LNCAP (cell line): ENCODE data around the gene SPOPL.

Experiments
- TF ChIP-seq, protein P1 (sequence below): fragments of 450-650 bp; IDR thresholded peaks from 2 replicates; pipeline ENCODE4 v1.5.1; 2017; ENCODE audit warnings: mild to moderate bottlenecking

SPOPL gene

DNA sequence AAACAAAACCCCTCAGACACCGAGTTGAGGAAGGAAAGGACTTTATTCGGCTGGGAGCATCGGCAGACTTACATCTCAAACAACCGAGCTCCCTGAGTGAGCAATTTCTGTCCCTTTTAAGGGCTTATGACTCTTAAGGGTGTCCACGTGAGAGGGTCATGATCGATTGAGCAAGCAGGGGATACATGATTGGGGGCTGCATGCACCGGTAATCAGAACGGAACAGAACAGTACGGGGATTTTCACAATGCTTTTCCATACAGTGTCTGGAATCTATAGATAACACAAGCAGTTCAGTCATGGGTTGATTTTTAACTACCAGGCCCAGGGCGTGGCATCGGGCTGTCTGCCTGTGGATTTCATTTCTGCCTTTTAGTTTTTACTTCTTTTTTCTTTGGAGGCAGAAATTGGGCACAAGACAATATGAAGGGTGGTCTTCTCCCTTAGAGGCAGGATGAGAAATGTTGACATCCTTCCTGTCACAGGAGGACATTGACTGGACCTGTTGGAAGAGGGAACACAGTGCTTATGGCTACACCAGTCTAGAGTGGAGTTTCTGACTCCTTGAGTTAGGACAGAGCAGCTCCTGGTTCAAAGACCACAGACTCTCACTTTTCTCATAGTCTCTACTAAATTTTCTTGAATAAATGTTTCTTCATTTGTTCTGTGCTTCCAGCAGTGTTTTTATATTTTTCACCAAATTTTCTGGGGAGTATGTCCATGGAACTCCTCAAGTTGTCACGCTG is 35.8 kb downstream of the SPOPL start:
- TF ChIP-seq, protein P1, sequence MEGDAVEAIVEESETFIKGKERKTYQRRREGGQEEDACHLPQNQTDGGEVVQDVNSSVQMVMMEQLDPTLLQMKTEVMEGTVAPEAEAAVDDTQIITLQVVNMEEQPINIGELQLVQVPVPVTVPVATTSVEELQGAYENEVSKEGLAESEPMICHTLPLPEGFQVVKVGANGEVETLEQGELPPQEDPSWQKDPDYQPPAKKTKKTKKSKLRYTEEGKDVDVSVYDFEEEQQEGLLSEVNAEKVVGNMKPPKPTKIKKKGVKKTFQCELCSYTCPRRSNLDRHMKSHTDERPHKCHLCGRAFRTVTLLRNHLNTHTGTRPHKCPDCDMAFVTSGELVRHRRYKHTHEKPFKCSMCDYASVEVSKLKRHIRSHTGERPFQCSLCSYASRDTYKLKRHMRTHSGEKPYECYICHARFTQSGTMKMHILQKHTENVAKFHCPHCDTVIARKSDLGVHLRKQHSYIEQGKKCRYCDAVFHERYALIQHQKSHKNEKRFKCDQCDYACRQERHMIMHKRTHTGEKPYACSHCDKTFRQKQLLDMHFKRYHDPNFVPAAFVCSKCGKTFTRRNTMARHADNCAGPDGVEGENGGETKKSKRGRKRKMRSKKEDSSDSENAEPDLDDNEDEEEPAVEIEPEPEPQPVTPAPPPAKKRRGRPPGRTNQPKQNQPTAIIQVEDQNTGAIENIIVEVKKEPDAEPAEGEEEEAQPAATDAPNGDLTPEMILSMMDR: no peak

DNA sequence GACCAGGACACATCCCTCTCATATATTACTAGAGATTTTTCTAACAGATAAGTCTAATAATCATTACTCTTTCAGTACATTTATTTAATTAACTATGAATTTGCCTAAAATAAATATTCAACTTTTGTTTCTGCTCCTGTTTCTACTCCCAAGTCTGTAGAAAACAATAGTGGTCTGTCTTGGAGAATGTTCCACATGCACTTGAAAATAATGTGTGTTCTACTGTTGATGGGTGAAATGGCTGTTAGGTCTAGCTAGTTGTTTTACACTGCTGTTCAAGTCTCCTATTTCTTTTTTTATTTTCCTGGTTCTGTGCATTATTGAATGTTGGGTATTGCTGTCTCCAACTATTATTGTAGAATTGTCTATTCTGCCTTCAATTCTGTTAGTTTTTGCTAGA is 47.2 kb downstream of the SPOPL start:
- TF ChIP-seq, protein P1: no peak

DNA sequence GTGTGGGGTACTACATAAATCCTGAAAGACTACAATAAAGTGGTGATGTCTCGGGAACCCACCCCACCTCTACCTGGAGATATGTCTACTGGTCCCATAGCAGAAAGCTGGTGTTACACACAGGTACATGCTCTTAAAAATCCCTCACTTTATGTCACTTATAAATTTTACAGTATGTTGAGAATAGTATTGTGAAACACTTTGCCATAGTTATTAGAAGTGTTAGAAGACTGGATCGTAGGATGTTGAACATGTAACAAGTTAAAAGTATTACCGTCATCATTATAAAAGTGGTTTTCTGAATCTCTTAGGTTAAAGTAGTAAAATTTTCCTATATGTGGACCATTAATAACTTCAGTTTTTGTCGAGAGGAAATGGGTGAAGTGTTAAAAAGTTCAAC is 48.6 kb downstream of the SPOPL start:
- TF ChIP-seq, protein P1: no peak

DNA sequence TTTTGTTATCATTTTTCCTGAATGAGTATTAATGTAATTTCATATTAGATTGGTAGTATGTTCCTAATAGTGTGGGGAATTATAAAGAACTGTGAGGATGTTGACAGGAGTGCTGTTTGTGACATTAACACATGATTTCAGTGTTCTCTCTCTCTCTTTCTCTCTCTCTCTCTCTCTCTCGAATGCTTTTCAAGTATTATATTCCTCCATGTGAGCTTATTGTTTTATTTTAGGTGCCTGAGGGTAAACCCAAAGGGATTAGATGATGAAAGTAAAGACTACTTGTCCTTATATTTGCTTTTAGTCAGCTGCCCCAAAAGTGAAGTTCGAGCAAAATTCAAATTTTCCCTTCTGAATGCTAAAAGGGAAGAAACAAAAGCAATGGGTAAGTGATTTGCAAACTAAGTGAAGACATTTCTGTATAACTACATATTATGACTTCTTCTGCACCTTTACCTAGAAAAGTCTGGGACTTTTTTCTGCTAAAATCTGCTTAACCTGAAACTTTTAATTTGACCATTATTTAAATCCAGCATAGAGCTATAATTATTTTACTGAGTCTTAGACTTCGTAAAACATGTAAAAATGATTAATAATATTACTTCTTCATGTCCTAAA is 49.2 kb downstream of the SPOPL start:
- TF ChIP-seq, protein P1: no peak

DNA sequence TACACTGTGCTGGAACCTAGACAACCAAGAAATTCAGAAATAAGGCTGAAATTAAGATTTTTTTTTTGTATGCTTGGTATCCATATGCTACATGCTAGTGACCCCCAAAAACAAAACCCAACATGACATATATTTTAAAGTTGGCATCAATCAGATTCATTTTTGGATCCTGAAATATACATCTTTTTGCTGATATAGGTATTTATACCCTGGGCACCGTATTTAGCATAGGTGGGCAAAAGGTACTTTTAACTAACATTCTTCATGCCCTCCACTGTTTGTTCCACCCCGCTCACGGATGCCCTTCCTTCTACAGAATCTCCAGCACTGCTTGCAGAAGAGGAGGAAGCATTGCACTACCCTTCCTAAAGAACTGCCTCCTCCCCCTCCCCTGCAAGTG is 52.6 kb downstream of the SPOPL start:
- TF ChIP-seq, protein P1: no peak

DNA sequence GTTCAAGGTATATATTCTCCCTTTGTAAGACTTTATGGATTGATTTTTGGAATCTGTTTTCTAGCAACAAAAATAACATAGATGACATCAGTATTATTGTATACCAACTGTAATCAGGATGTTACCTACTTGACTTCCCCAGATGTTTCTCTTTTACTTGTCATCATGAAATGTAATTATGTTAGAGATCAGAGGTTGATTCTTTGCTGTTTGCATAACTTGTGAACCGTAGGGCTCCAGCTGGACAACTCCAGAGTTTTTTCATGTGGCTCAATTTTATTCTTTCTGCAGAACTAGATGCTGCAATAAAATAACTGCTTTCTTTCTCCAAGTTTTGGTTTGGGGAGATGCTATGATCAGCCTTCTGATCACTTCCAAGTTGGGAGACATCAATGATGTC is 58.1 kb downstream of the SPOPL start:
- TF ChIP-seq, protein P1: no peak

DNA sequence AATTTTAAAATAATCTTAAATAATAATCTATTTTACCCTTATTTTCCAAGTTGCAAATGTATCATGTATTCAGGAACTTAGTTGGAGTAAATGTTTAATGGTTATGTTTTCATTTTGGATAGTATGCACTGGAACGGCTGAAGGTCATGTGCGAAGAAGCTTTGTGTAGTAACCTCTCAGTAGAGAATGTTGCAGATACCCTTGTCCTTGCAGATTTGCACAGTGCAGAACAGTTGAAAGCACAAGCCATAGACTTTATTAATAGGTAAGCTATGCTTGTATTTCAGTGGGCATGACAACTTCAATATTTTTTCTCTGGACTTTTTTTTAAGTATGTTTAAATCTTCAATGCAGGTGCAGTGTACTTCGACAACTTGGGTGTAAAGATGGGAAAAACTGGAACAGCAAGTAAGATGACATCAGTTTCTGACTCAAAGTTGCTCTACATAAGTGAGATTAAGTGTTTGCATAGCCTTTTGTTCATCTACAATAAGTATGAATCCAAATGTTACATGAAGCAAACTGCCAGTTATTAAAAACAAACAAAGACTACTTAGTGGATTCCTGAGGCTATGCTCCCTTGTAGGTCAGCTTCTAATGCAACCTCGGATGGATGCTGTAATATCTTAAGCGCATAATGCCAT is 63.1 kb downstream of the SPOPL start:
- TF ChIP-seq, protein P1: no peak
